Placental pericyte (primary cell): ENCODE measurements around the gene TDRKH. TPM values are rescaled to one million over a fixed set of nuclear protein-coding genes. Genes with fewer than 3 reads are reported as not detected.

Experiments used
- small RNA-seq: library from RNA; depleted of rRNA; stranded (forward); fragments of <200 nt; gene quantifications from one replicate; pipeline ENCODE3, GENCODE V24; 2012; ENCODE audit warnings: low replicate concordance
- total RNA-seq: library from RNA; depleted of rRNA; stranded (reverse); fragments of >200 nt; gene quantifications from 2 replicates; pipeline ENCODE4 v1.2.3, GENCODE V29; 2012

TDRKH gene
- 1.0 and 1.5 TPM in 2 replicates for total RNA-seq

GRCh38 chr1:151790071-151790939 lies at the start of gene TDRKH:
Gene TDRKH (minus strand): TSS chr1:151790500. CDS start chr1:151783022, 7,478 bp downstream.

DNA sequence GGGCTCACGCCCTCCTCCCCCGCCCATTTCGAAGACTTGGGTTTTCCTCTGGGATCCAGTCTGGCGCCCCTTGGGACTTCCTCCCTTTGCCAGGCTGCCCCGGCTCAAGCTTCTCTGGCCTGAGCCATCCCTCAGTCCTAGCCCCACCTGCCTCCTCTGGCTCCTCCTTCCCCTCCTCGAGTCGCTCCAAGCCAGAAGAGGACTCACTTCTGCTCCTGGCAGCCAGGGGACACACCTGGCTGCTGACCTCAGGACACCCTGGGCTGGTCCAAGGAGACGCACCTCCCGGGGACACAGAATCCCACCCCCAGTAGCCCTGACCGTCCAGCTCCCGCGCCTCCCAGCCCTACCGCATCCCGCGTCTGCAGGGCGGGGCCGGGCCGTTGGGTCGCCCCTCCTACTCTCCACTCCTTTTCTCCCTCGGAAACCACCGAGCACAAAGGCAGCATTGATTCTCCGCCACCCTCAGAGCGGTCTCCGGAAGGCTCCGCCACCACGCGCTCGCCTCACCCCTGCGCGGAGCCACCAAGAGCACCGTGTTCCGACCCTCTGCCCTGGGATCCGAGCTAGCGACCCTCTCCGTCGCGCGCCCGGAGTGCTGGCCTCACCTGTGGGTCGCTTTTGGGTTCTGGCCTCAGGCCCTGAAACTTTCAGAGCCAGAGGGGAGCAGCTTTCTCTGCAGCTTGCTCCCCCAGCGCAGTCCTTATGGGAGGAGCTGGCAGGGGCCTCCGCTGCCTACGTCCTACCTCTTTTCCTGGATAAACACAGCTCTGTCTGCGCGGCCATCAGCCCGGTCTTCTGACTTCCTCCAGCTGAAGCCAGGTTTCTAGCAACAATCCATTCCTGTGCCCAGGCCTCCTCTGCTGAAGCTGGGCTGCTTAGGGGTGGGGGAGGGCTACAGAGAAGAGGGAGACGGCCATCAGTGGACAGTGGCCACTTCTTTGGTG lies 49.4 kb upstream of the TDRKH start, which contains the start of gene C2CD4D:
Gene C2CD4D, minus strand, starts transcription at position 364 of the 947 bp plus-strand sequence. CDS start 831 bp downstream, outside the sequence.

GRCh38 chr1:151831605-151832004 lies 41.3 kb upstream of the TDRKH start, which contains the start of gene RORC:
Gene RORC (minus strand): TSS chr1:151831802. CDS start chr1:151831764, 38 bp downstream.

DNA sequence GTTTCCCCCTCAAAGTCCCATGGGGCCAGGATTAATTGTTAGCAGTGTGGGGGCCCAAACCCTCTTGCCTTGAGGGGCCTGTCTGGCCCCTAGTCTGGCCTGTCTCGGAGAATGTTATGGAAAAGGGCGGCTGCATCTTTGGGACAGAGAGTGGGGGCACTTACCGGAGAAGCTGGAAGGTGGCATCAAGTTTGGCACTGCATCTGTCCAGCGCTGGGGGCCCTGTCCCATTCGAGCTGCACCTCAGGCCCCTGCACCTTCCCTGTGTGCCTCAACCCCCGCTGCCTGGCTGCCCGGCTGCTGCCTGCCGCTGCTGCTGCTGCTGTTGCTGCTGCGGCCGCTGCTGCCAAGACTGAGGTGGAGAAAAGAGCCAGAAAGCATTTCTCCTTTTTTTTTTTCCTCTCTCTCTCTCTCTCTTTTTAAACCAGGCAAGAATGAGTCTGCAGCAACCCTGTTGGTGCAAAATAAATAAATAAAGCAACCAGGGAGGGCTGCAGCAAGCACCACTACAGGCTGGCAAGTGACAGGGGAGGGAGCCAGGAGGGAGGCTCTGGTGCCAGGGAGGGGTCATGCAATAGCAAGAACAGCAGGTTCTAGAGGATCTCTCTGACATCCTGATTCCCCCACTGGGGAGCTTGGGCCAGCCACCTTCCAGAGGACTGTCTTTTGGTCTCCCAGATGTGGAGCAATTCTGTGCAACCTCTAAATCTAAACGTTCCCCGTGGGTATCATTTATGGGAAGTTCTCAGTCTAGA lies 14.9 kb upstream of the TDRKH start, which contains the start of gene LINGO4:
Gene LINGO4, minus strand, starts transcription at position 354 of the 755 bp plus-strand sequence. CDS start 2,715 bp downstream, outside the sequence.

GRCh38 chr1:151762941-151763921 lies 27.1 kb downstream of the TDRKH start, which contains the start of gene MRPL9:
Gene MRPL9 (minus strand): TSS chr1:151763496. CDS start chr1:151763479, 17 bp downstream.

Small RNA genes lying within 50 kb of the gene (small RNA-seq; reads per million reads assigned to genes)
- gene RNU6-662P = not detected

Other genes starting within 250 kb of the TDRKH start
- gene SNX27, start 178.4 kb downstream of the TDRKH start, total RNA-seq = 29.3 and 29.6 TPM in 2 replicates
- gene CELF3, start 73.7 kb downstream of the TDRKH start, total RNA-seq = not detected in 2 replicates
- gene RIIAD1, start 69.0 kb downstream of the TDRKH start, total RNA-seq = not detected in 2 replicates
- 77.2 and 87.5 TPM in 2 replicates for gene MRPL9, start 27.0 kb downstream of the TDRKH start, total RNA-seq
- gene LINGO4, start 14.9 kb upstream of the TDRKH start, total RNA-seq = not detected in 2 replicates
- not detected in 2 replicates for gene RORC, start 41.3 kb upstream of the TDRKH start, total RNA-seq
- gene C2CD4D, start 49.3 kb upstream of the TDRKH start, total RNA-seq = not detected in 2 replicates
- not detected in 2 replicates for gene THEM5, start 63.2 kb upstream of the TDRKH start, total RNA-seq
- gene THEM4, start 119.0 kb upstream of the TDRKH start, total RNA-seq = 8.8 and 10.7 TPM in 2 replicates
- gene S100A10, start 203.4 kb upstream of the TDRKH start, total RNA-seq = 46.0 and 55.6 TPM in 2 replicates
- gene S100A11, start 246.5 kb upstream of the TDRKH start, total RNA-seq = 176 and 199 TPM in 2 replicates